Activated CD4-positive, alpha-beta memory T cell treated with anti-CD3 and anti-CD28 coated beads for 36 hours (primary cell): ENCODE data around the gene ACAN. TPM values are rescaled to one million over a fixed set of nuclear protein-coding genes. Genes with fewer than 3 reads are reported as not detected.

Experiments
- CTCF ChIA-PET: fragments of 350-600 bp; sonication (Branson Sonifier 250); formaldehyde crosslinking; loops from one replicate; lab custom pipeline; 2021; ENCODE audit warnings: antibody characterized with exemption, inconsistent platforms; lab: Charles Lee
- POLR2A ChIA-PET: fragments of 350-600 bp; sonication (Branson Sonifier 250); formaldehyde crosslinking; loops from one replicate; lab custom pipeline; 2021; ENCODE audit warnings: antibody characterized with exemption; lab: Charles Lee
- DNase-seq: peaks from one replicate; pipeline ENCODE4 v3.0.0-alpha.2; 2020
- H3K27ac Mint-ChIP-seq: one replicate; pipeline ENCODE4 v1.8.0; 2021; ENCODE audit warnings: mixed read lengths
- H3K27me3 Mint-ChIP-seq: one replicate; pipeline ENCODE4 v1.8.0; 2021; ENCODE audit warnings: mixed read lengths
- H3K36me3 Mint-ChIP-seq: one replicate; pipeline ENCODE4 v1.8.0; 2021; ENCODE audit warnings: mixed read lengths
- H3K4me1 Mint-ChIP-seq: one replicate; pipeline ENCODE4 v1.8.0; 2021; ENCODE audit warnings: low read depth, mixed read lengths
- H3K4me3 Mint-ChIP-seq: one replicate; pipeline ENCODE4 v1.8.0; 2021; ENCODE audit warnings: mild to moderate bottlenecking, mixed read lengths
- H3K9me3 Mint-ChIP-seq: one replicate; pipeline ENCODE4 v1.8.0; 2021; ENCODE audit warnings: mixed read lengths
- intact Hi-C: fragments of 100-400 bp; cut with micrococcal nuclease; formaldehyde crosslinking; loops from one replicate; pipeline ENCODE4 v1.15.1; 2023
- total RNA-seq, 2 experiments: library from RNA; stranded (reverse); gene quantifications; one replicate each; pipeline ENCODE4 v1.2.3, GENCODE V29; 2021

ACAN gene
- total RNA-seq, 2 experiments from 2014 or later: not detected

- Mint-ChIP-seq H3K4me3 (no peak overlapping the region), H3K4me1 (no peaks in the 10 kb centered on the region), H3K9me3 (no peaks in the 10 kb centered on the region), H3K36me3 (peaks cover 5% of the 10 kb centered on the region), H3K27ac (no peak overlapping the region), H3K27me3 (no peaks in the 10 kb centered on the region)
- no peak for DNase-seq
- POLR2A ChIA-PET: no interaction called here
- intact Hi-C loops: no loop called here
- CTCF ChIA-PET: no interaction called here
Observed at GRCh38 chr15:88872106-88872505, 68.9 kb downstream of the ACAN start.

GRCh38 chr15:88872706-88873105 lies 69.5 kb downstream of the ACAN start:
- no peak overlapping the region for H3K27ac Mint-ChIP-seq
- intact Hi-C loops: no loop called here
- H3K27me3 Mint-ChIP-seq: no peaks in the 10 kb centered on the region
- ChIA-PET CTCF (no interaction called here), POLR2A (no interaction called here)
- peaks cover 5% of the 10 kb centered on the region for H3K36me3 Mint-ChIP-seq
- H3K9me3 Mint-ChIP-seq: no peaks in the 10 kb centered on the region
- no peak for DNase-seq
- H3K4me3 Mint-ChIP-seq: no peak overlapping the region
- H3K4me1 Mint-ChIP-seq: no peaks in the 10 kb centered on the region

GRCh38 chr15:88873786-88874185 lies 70.5 kb downstream of the ACAN start:
- DNase-seq: no peak
- H3K4me1 Mint-ChIP-seq: no peaks in the 10 kb centered on the region
- ChIA-PET POLR2A (no interaction called here), CTCF (no interaction called here)
- peaks cover 10% of the 10 kb centered on the region for H3K36me3 Mint-ChIP-seq
- H3K27ac Mint-ChIP-seq: no peak overlapping the region
- intact Hi-C loops: no loop called here
- no peaks in the 10 kb centered on the region for H3K27me3 Mint-ChIP-seq
- no peak overlapping the region for H3K4me3 Mint-ChIP-seq
- H3K9me3 Mint-ChIP-seq: no peaks in the 10 kb centered on the region

DNA sequence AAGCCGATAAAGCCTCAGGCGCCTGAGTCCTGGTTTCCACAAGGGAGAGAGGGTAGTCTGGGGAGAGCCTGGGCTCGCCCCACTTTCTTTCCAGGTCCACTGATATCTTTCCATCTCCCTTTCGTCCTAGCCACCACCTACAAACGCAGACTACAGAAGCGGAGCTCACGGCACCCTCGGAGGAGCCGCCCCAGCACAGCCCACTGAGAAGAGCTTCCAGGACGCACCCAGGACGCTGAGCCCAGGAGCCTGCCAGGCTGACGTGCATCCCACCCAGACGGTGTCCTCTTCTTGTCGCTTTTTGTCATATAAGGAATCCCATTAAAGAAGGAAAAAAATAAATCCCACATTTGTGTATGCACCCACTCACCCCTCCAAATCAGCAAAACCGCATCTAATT lies 71.0 kb downstream of the ACAN start:
- Mint-ChIP-seq H3K4me3 (no peak overlapping the region), H3K4me1 (no peaks in the 10 kb centered on the region), H3K27me3 (no peaks in the 10 kb centered on the region), H3K36me3 (peaks cover 10% of the 10 kb centered on the region), H3K27ac (no peak overlapping the region), H3K9me3 (no peaks in the 10 kb centered on the region)
- intact Hi-C loops: no loop called here
- POLR2A ChIA-PET: no interaction called here
- CTCF ChIA-PET: no interaction called here
- DNase-seq: no peak

DNA sequence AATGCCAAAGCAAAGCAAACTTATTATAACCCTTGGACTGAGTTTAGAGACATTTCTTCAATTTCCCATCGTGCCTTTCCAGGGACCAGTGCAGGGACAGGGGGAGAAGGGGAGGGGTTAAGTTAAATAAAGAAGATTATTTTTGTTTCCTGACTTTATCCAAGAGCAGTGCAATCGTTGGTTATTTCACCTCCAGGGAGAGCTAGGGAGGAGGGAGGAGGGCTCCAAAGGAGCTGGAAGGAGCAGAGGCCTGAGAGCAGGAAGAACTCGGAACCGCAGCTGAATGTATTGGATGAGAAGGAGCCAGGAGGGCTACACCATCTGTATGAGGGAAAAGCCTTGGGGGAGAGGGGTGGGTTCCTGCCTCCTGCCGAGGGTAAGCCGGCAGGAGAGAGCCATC lies 71.4 kb downstream of the ACAN start:
- Mint-ChIP-seq H3K36me3 (peaks cover 10% of the 10 kb centered on the region), H3K27ac (no peak overlapping the region), H3K4me3 (no peak overlapping the region), H3K4me1 (no peaks in the 10 kb centered on the region), H3K27me3 (no peaks in the 10 kb centered on the region), H3K9me3 (no peaks in the 10 kb centered on the region)
- DNase-seq: no peak
- ChIA-PET CTCF (no interaction called here), POLR2A (no interaction called here)
- intact Hi-C loops: no loop called here

- H3K4me1 Mint-ChIP-seq: no peaks in the 10 kb centered on the region
- H3K9me3 Mint-ChIP-seq: no peaks in the 10 kb centered on the region
Observed at GRCh38 chr15:88876573-88876972, 73.3 kb downstream of the ACAN start.

DNA sequence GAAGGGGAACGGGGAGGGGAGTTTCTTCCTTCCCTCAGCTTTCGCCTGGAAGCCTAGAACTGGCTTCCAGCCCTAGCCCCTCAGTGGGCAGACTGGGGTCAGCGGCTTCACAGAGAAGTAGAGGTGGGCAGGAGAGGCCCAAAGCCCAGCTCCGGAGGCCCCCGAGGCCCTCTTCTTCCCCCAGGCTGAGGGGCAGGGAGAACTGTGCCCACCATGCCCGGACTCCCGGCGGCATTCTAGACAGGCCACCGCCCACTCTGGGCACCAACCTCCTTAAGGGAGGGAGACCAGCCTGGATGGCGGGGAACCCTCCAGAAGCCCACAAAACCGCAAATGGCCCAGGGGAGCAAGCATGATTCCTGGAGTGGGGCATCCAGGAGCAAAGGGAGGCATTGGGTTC lies 74.2 kb downstream of the ACAN start:
- no peak for DNase-seq
- CTCF ChIA-PET: interaction anchor here (1.2 to 2.2 kb wide), 3 partner anchors 27 to 250 kb away, joined by 3 to 15 read pairs (median 9); no protein-coding TSS in a partner anchor
- intact Hi-C loops: no loop called here
- H3K36me3 Mint-ChIP-seq: peaks cover 20% of the 10 kb centered on the region
- H3K4me3 Mint-ChIP-seq: no peak overlapping the region
- no peaks in the 10 kb centered on the region for H3K9me3 Mint-ChIP-seq
- H3K27me3 Mint-ChIP-seq: no peaks in the 10 kb centered on the region
- POLR2A ChIA-PET: no interaction called here
- H3K4me1 Mint-ChIP-seq: no peaks in the 10 kb centered on the region
- no peak overlapping the region for H3K27ac Mint-ChIP-seq

More at GRCh38 chr15:88876573-88876972, 73.3 kb downstream of the ACAN start:
- H3K27ac Mint-ChIP-seq: no peak overlapping the region
- peaks cover 16% of the 10 kb centered on the region for H3K36me3 Mint-ChIP-seq
- CTCF ChIA-PET: no interaction called here
- DNase-seq: no peak
- POLR2A ChIA-PET: no interaction called here
- no peak overlapping the region for H3K4me3 Mint-ChIP-seq
- no peaks in the 10 kb centered on the region for H3K27me3 Mint-ChIP-seq
- intact Hi-C loops: no loop called here

DNA sequence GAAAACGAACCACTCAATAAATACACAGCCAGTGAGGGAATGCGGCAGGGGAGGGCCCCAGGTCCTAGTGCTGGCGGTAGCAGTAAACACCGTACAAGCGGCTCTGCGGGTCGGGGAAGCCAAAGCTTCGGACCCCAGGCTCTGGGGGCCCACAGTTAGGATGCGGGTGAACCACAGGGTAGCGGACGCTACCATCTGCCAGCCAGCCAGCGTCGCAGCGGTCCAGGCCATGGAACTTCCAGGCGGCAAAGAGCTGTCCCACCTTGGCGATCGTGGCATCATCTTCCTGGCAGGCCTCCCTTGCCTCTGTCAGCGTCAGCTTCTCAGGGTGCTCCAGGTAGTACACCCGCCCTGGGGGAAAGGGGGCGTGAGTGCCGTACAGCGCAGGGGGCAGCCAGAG lies 74.7 kb downstream of the ACAN start:
- H3K9me3 Mint-ChIP-seq: no peaks in the 10 kb centered on the region
- DNase-seq: no peak
- CTCF ChIA-PET: interaction anchor here (0.8 to 2.2 kb wide), 10 partner anchors 7 to 300 kb away, joined by 3 to 15 read pairs (median 6); no protein-coding TSS in a partner anchor
- no peak overlapping the region for H3K27ac Mint-ChIP-seq
- H3K36me3 Mint-ChIP-seq: peaks cover 22% of the 10 kb centered on the region
- no peaks in the 10 kb centered on the region for H3K4me1 Mint-ChIP-seq
- H3K27me3 Mint-ChIP-seq: no peaks in the 10 kb centered on the region
- H3K4me3 Mint-ChIP-seq: no peak overlapping the region
- POLR2A ChIA-PET: no interaction called here
- intact Hi-C loops: no loop called here

DNA sequence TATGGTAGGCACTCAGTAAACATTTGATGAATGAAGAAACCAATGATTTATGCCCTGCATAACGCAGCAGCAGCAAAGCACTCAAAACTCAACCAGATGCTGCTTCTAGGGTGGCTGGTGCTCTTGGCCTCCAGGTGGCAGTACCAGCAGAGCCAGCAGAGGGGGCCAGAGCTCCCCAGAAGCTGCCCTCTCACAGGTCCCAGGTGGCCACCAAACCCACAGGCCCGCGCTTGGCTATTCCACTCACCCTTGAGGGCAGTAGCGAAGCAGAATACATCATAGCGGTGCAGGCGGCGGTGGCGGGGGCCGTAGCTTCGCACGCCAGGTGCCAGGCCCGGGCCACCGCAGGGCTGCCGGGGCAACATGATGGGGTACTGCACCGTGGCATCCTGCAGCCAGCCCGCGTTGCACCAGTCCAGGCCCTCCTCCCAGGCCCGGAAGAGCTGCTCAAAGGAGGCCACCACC lies 75.5 kb downstream of the ACAN start:
- no peaks in the 10 kb centered on the region for H3K27me3 Mint-ChIP-seq
- no peaks in the 10 kb centered on the region for H3K4me1 Mint-ChIP-seq
- DNase-seq: peak; percentile 58
- H3K9me3 Mint-ChIP-seq: no peaks in the 10 kb centered on the region
- H3K4me3 Mint-ChIP-seq: no peak overlapping the region
- ChIA-PET CTCF (interaction anchor here (0.8 to 2.2 kb wide), 14 partner anchors 8 to 299 kb away, joined by 3 to 15 read pairs (median 6); partner anchors contain the start of gene HAPLN3), POLR2A (no interaction called here)
- H3K27ac Mint-ChIP-seq: no peak overlapping the region
- H3K36me3 Mint-ChIP-seq: peaks cover 28% of the 10 kb centered on the region
- intact Hi-C loops: no loop called here

DNA sequence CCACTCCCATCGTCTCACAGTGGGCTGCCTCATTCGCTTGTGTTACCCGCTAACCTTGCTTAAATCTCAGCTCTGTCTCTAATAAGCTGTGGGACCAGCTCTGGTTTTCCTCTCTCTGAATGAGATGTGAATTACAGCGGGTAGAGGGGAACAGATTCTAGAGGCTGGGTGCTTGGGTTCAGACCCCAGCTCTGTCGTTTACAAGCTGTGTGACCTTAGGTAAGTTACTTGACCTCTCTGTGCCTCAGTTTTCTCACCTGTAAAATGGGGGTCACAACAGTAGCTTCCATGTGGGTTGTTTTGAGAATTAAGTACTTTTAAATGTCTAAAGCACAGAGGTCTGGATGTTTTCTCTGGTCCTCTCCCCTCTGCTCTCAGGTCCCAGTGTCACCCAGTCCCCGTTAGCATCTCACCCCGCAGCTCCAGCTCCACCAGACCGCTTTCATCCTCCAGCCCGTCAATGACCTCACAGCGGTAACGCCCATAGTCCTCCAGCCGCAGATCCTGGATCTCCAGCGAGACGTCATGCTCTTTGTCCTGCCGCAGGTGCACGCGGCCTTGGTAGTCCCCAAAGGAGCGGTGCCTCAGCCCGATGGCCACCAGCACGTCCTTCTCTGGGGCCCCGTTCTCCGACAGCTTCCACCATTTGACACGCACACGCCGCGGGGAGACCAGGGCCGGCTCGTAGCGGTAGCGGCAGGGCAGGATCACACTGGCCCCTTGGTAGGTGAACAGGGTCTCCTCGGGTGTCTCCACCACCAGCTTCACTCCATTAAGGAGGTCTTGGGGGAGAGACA lies 77.9 kb downstream of the ACAN start:
- CTCF ChIA-PET: interaction anchor here (0.8 to 1.8 kb wide), 5 partner anchors 11 to 136 kb away, joined by 3 to 5 read pairs (median 3); partner anchors contain the start of gene HAPLN3
- peaks cover 3% of the 10 kb centered on the region for H3K4me1 Mint-ChIP-seq
- peaks cover 37% of the 10 kb centered on the region for H3K36me3 Mint-ChIP-seq
- intact Hi-C loops: no loop called here
- no peak overlapping the region for H3K4me3 Mint-ChIP-seq
- H3K27me3 Mint-ChIP-seq: no peaks in the 10 kb centered on the region
- no peaks in the 10 kb centered on the region for H3K9me3 Mint-ChIP-seq
- POLR2A ChIA-PET: no interaction called here
- no peak for DNase-seq
- no peak overlapping the region for H3K27ac Mint-ChIP-seq

GRCh38 chr15:88881775-88882174 lies 78.5 kb downstream of the ACAN start:
- H3K36me3 Mint-ChIP-seq: peaks cover 32% of the 10 kb centered on the region
- no peak overlapping the region for H3K27ac Mint-ChIP-seq
- POLR2A ChIA-PET: no interaction called here
- H3K4me3 Mint-ChIP-seq: no peak overlapping the region
- peaks cover 3% of the 10 kb centered on the region for H3K4me1 Mint-ChIP-seq
- H3K27me3 Mint-ChIP-seq: no peaks in the 10 kb centered on the region
- H3K9me3 Mint-ChIP-seq: no peaks in the 10 kb centered on the region
- intact Hi-C loops: no loop called here
- CTCF ChIA-PET: interaction anchor here (1.6 to 1.8 kb wide), 2 partner anchors 14 to 23 kb away, joined by 4 to 5 read pairs; partner anchors contain the start of gene HAPLN3
- DNase-seq: no peak

DNA sequence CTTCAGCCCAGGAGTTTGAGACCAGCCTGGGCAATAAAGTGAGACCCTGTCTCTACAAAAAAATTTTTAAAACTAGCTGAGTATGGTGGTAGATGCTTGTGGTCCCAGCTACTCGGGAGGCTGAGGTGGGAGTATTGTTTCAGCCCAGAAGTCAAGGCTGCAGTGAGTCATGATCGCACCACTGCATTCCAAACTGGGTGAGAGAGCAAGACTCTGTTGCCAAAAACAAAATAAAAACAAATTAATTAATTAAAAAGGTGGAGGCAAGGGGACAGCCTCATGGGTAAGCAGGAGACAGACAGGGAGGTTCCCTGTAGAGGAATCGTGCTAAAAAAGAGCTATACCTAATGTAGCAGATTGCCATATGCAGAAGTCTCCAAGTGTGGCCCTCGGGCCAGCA lies 79.5 kb downstream of the ACAN start:
- no peaks in the 10 kb centered on the region for H3K27me3 Mint-ChIP-seq

More for the DNA sequence above, 79.5 kb downstream of the ACAN start:
- H3K9me3 Mint-ChIP-seq: no peaks in the 10 kb centered on the region
- no peak overlapping the region for H3K27ac Mint-ChIP-seq
- peaks cover 6% of the 10 kb centered on the region for H3K4me1 Mint-ChIP-seq
- intact Hi-C loops: no loop called here
- H3K4me3 Mint-ChIP-seq: no peak overlapping the region
- no peak for DNase-seq
- POLR2A ChIA-PET: no interaction called here
- peaks cover 32% of the 10 kb centered on the region for H3K36me3 Mint-ChIP-seq
- CTCF ChIA-PET: interaction anchor here (0.6 to 1.3 kb wide), 2 partner anchors 22 to 133 kb away, joined by 3 to 9 read pairs; no protein-coding TSS in a partner anchor
